Astrocyte (in vitro differentiated cells and primary cell): ENCODE results near the gene MOK.

Experiments used
- CTCF ChIP-seq: IDR thresholded peaks from 2 replicates; pipeline ENCODE4 v1.5.1; 2011; ENCODE audit warnings: low read depth, mild to moderate bottlenecking, inconsistent platforms, low read length, moderate library complexity; ENCODE audit not compliant: insufficient read depth
- EZH2 ChIP-seq: IDR thresholded peaks from 2 replicates; pipeline ENCODE4 v1.6.1; 2012; ENCODE audit warnings: mild to moderate bottlenecking, low read length, inconsistent platforms; ENCODE audit not compliant: insufficient read depth

- TF ChIP-seq EZH2 (no peak), CTCF (no peak)
Observed at GRCh38 chr14:102192840-102193502, 112.0 kb downstream of the MOK start.
